Upper lobe of right lung (tissue), 1 donor: ENCODE results near the gene PIP5K1C. TPM values are rescaled to one million over a fixed set of nuclear protein-coding genes. Genes with fewer than 3 reads are reported as not detected.

Experiments used
- ATAC-seq: fragments of 200-7000 bp; cut with Tn5 transposase; one replicate; pipeline ENCODE4 v1.9.1; 2020; ENCODE audit warnings: mild to moderate bottlenecking, moderate library complexity
- DNase-seq: peaks from one replicate; pipeline ENCODE4 v3.0.0-alpha.2; 2020
- H3K27ac ChIP-seq: fragments of 200-600 bp; one replicate; pipeline ENCODE4 v1.8.0; 2022
- H3K27me3 ChIP-seq: fragments of 200-600 bp; one replicate; pipeline ENCODE4 v1.8.0; 2022; ENCODE audit warnings: mild to moderate bottlenecking
- H3K36me3 ChIP-seq: fragments of 200-600 bp; one replicate; pipeline ENCODE4 v1.8.0; 2022
- H3K4me1 ChIP-seq: fragments of 200-600 bp; one replicate; pipeline ENCODE4 v1.8.0; 2022
- H3K4me3 ChIP-seq: fragments of 200-600 bp; one replicate; pipeline ENCODE4 v1.8.0; 2022; ENCODE audit warnings: mild to moderate bottlenecking
- H3K9me3 ChIP-seq: fragments of 200-600 bp; one replicate; pipeline ENCODE4 v1.8.0; 2022
- CTCF ChIP-seq: fragments of 200-600 bp; IDR thresholded peaks from one replicate; pipeline ENCODE4 v1.8.0; 2022; ENCODE audit warnings: antibody characterized with exemption
- intact Hi-C: fragments of 100-400 bp; cut with DNase I; formaldehyde crosslinking; loops from one replicate; pipeline ENCODE4 v1.11.0; 2022
- total RNA-seq: library from RNA; stranded (reverse); fragmentation: NEBNext Ultra II Directional; extraction: Animal tissue kit (Norgen Biotek cat#: 25700); gene quantifications from one replicate; pipeline ENCODE4 v1.2.1, GENCODE V29; 2021
- donor health status: DM: no; HTN: yes; CAD: no; lungs with severe emphysema.

The PIP5K1C gene
- total RNA-seq, 1 donor from 2014 or later, result 42.1 TPM

GRCh38 chr19:3653865-3654513 lies 46.3 kb downstream of the PIP5K1C start:
- Histone ChIP-seq H3K4me1 (no peaks in the 10 kb centered on the region), H3K36me3 (peaks cover 61% of the 10 kb centered on the region)

GRCh38 chr19:3653081-3653795 lies 47.0 kb downstream of the PIP5K1C start:
- Histone ChIP-seq H3K4me1 (no peaks in the 10 kb centered on the region), H3K36me3 (peaks cover 66% of the 10 kb centered on the region), H3K9me3 (no peaks in the 10 kb centered on the region), H3K27me3 (no peaks in the 10 kb centered on the region), H3K27ac (no peak overlapping the region), H3K4me3 (no peak overlapping the region)
- no peak for DNase-seq
- no peak for ATAC-seq
- no peak for TF ChIP-seq CTCF
- intact Hi-C loops, result no loop called here

More at GRCh38 chr19:3653865-3654513, 46.3 kb downstream of the PIP5K1C start:
- Histone ChIP-seq H3K27ac (no peak overlapping the region), H3K9me3 (no peaks in the 10 kb centered on the region), H3K27me3 (no peaks in the 10 kb centered on the region), H3K4me3 (no peak overlapping the region)
- DNase-seq (no peak), ATAC-seq (no peak)
- no peak for TF ChIP-seq CTCF
- intact Hi-C loops, result no loop called here

GRCh38 chr19:3652422-3652821 lies 47.8 kb downstream of the PIP5K1C start:
- no peak for ATAC-seq

GRCh38 chr19:3651684-3652083 lies 48.6 kb downstream of the PIP5K1C start:
- H3K4me1 ChIP-seq, result no peaks in the 10 kb centered on the region
- H3K4me3 ChIP-seq, result no peak overlapping the region
- peaks cover 58% of the 10 kb centered on the region for H3K36me3 ChIP-seq
- ATAC-seq, result no peak
- no peaks in the 10 kb centered on the region for H3K9me3 ChIP-seq
- intact Hi-C loops, result no loop called here
- H3K27me3 ChIP-seq, result no peaks in the 10 kb centered on the region
- TF ChIP-seq CTCF, result no peak
- H3K27ac ChIP-seq, result no peak overlapping the region
- DNase-seq, result no peak

More at GRCh38 chr19:3652422-3652821, 47.8 kb downstream of the PIP5K1C start:
- H3K9me3 ChIP-seq, result no peaks in the 10 kb centered on the region
- TF ChIP-seq CTCF, result no peak
- intact Hi-C loops, result no loop called here
- H3K4me1 ChIP-seq, result no peaks in the 10 kb centered on the region
- H3K4me3 ChIP-seq, result no peak overlapping the region
- peaks cover 66% of the 10 kb centered on the region for H3K36me3 ChIP-seq
- H3K27ac ChIP-seq, result no peak overlapping the region
- H3K27me3 ChIP-seq, result no peaks in the 10 kb centered on the region
- DNase-seq, result no peak

- Histone ChIP-seq H3K27me3 (no peaks in the 10 kb centered on the region), H3K36me3 (peaks cover 56% of the 10 kb centered on the region), H3K27ac (no peak overlapping the region), H3K9me3 (no peaks in the 10 kb centered on the region), H3K4me1 (no peaks in the 10 kb centered on the region), H3K4me3 (no peak overlapping the region)
- ATAC-seq (no peak), DNase-seq (no peak)
- no peak for TF ChIP-seq CTCF
- intact Hi-C loops, result no loop called here
These were observed 50.4 kb downstream of the PIP5K1C start for GRCh38 chr19:3649888-3650287.
